ENCODE measurements around the gene FOXO3. TPM values are rescaled to one million over a fixed set of nuclear protein-coding genes. Genes with fewer than 3 reads are reported as not detected.

FOXO3 gene
- total and polyA plus RNA-seq, 2 of the 8 experiments (the other 6 are each of a cell fraction or from before 2014, with no cell fraction given), result 13.1 to 19.3 TPM

- TF ChIP-seq CHD7 (IDR thresholded peaks at IDR 0.05; ENCODE audit: insufficient replicate concordance, low read length) (no peak), CHD1 (IDR thresholded peaks at IDR 0.05; ENCODE audit: low read depth, low read length) (no peak), POLR2AphosphoS5 (IDR thresholded peaks at IDR 0.05; ENCODE audit: low read depth, low read length) (no peak), TBP (IDR thresholded peaks at IDR 0.05; ENCODE audit: low read depth, low read length) (no peak), KDM4A (IDR thresholded peaks at IDR 0.05; ENCODE audit: low read depth, low read length, severe bottlenecking) (no peak), TEAD4 (IDR thresholded peaks at IDR 0.05; ENCODE audit: low read depth, low read length) (no peak), CHD2 (IDR thresholded peaks at IDR 0.05; ENCODE audit: low read length) (no peak), KDM5A (IDR thresholded peaks at IDR 0.05; ENCODE audit: low read length) (no peak), CEBPB (IDR thresholded peaks at IDR 0.05; ENCODE audit: low read depth, low read length) (no peak), SRF (IDR thresholded peaks at IDR 0.05; ENCODE audit: low read depth, low read length) (no peak), EGR1 (IDR thresholded peaks at IDR 0.05; ENCODE audit: borderline replicate concordance, low read depth, low read length) (no peak), JUN (IDR thresholded peaks at IDR 0.05; ENCODE audit: low read depth, low read length) (no peak)
These were observed 16.1 kb upstream of the FOXO3 start (continued) for GRCh38 chr6:108544606-108545005.
